ENCODE data around the gene PALLD. TPM values are rescaled to one million over a fixed set of nuclear protein-coding genes. Genes with fewer than 3 reads are reported as not detected.

Gene PALLD
- total RNA-seq, 6 experiments from 2014 or later: 7.7 to 81.6 (median 24.8) TPM

GRCh38 chr4:168628251-168628650 is 131.4 kb downstream of the PALLD start:
- Histone ChIP-seq H3K9me3 (no peaks in the 10 kb centered on the region), H3K27me3 (no peaks in the 10 kb centered on the region), H3K27ac (no peak overlapping the region), H3K4me1 (peaks cover 0 to 5% (median 2%) of the 10 kb centered on the region in 4 donors), H3K4me3 (no peak overlapping the region), H3K36me3 (no peaks in the 10 kb centered on the region)
- 69% methylated on average over 5 of the region's 5 CpGs for WGBS (ENCODE audit: insufficient coverage, low coverage, low lambda C conversion rate, missing lambda C conversion rate)
- intact Hi-C loops (cut with DNase I): no loop called here
- DNase-seq (no peak), ATAC-seq (no peak)
- no peak for TF ChIP-seq CTCF (IDR thresholded peaks at IDR 0.05)
- TF ChIP-seq POLR2A (IDR thresholded peaks at IDR 0.05): no peak

- peaks cover 0 to 5% (median 2%) of the 10 kb centered on the region in 4 donors for H3K4me1 ChIP-seq
- DNase-seq (no peak), ATAC-seq (no peak)
- intact Hi-C loops (cut with DNase I): no loop called here
- no peak overlapping the region for H3K27ac ChIP-seq
- WGBS (ENCODE audit: insufficient coverage, low coverage, low lambda C conversion rate, missing lambda C conversion rate): 84% methylated on average over 4 of the region's 4 CpGs
- no peaks in the 10 kb centered on the region for H3K36me3 ChIP-seq
- no peak for TF ChIP-seq CTCF (IDR thresholded peaks at IDR 0.05)
- no peak for TF ChIP-seq POLR2A (IDR thresholded peaks at IDR 0.05)
- H3K4me3 ChIP-seq: no peak overlapping the region
- no peaks in the 10 kb centered on the region for H3K9me3 ChIP-seq
- H3K27me3 ChIP-seq: no peaks in the 10 kb centered on the region
Measured at GRCh38 chr4:168629566-168629965, 132.7 kb downstream of the PALLD start.

GRCh38 chr4:168630445-168631187 is 133.8 kb downstream of the PALLD start:
- no peak for DNase-seq
- no peaks in the 10 kb centered on the region for H3K9me3 ChIP-seq
- no peaks in the 10 kb centered on the region for H3K27me3 ChIP-seq
- no peak for TF ChIP-seq POLR2A (IDR thresholded peaks at IDR 0.05)
- no peak for TF ChIP-seq CTCF (IDR thresholded peaks at IDR 0.05)
- ATAC-seq: no peak
- peaks cover 0 to 5% (median 2%) of the 10 kb centered on the region in 4 donors for H3K4me1 ChIP-seq
- no peaks in the 10 kb centered on the region for H3K36me3 ChIP-seq
- H3K27ac ChIP-seq: no peak overlapping the region
- WGBS (ENCODE audit: insufficient coverage, low coverage, low lambda C conversion rate, missing lambda C conversion rate): 76% methylated on average over 12 of the region's 12 CpGs
- no peak overlapping the region for H3K4me3 ChIP-seq
- intact Hi-C loops (cut with DNase I): no loop called here

GRCh38 chr4:168631241-168632162 is 134.7 kb downstream of the PALLD start:
- H3K4me1 ChIP-seq: peaks cover 0 to 5% (median 2%) of the 10 kb centered on the region in 4 donors
- DNase-seq (peak; percentile 61 to 68 (median 63)), ATAC-seq (peak; percentile 92 to 98 (median 94))
- 2% methylated on average over 22 of the region's 55 CpGs for WGBS (ENCODE audit: insufficient coverage, low coverage, low lambda C conversion rate, missing lambda C conversion rate)
- H3K36me3 ChIP-seq: no peaks in the 10 kb centered on the region
- no peaks in the 10 kb centered on the region for H3K27me3 ChIP-seq
- peak overlapping the region; percentile 36 to 46 (median 45) for H3K4me3 ChIP-seq
- H3K27ac ChIP-seq: no peak overlapping the region
- intact Hi-C loops (cut with DNase I): no loop called here
- no peak for TF ChIP-seq POLR2A (IDR thresholded peaks at IDR 0.05)
- peak in 3 of 4 donors; percentile 28 to 29 (median 28) for TF ChIP-seq CTCF (IDR thresholded peaks at IDR 0.05)
- H3K9me3 ChIP-seq: no peaks in the 10 kb centered on the region

All from right lobe of liver (tissue), 6 donors.